Ishikawa (cell line): Measurements from ENCODE around the gene TYRO3.

Source experiments
- RAD21 ChIP-seq: IDR thresholded peaks from 2 replicates; pipeline ENCODE4 v1.6.1; 2012; ENCODE audit warnings: low read depth
- TAF1 ChIP-seq: IDR thresholded peaks from 2 replicates; pipeline ENCODE4 v1.6.1; 2012; ENCODE audit warnings: low read depth, mild to moderate bottlenecking
- TF ChIP-seq, protein P1 (sequence below): IDR thresholded peaks from 2 replicates; pipeline ENCODE4 v1.6.1; 2012
- TF ChIP-seq, protein P2 (sequence below): IDR thresholded peaks from 2 replicates; pipeline ENCODE4 v1.6.1; 2012; ENCODE audit warnings: low read depth, mild to moderate bottlenecking

DNA sequence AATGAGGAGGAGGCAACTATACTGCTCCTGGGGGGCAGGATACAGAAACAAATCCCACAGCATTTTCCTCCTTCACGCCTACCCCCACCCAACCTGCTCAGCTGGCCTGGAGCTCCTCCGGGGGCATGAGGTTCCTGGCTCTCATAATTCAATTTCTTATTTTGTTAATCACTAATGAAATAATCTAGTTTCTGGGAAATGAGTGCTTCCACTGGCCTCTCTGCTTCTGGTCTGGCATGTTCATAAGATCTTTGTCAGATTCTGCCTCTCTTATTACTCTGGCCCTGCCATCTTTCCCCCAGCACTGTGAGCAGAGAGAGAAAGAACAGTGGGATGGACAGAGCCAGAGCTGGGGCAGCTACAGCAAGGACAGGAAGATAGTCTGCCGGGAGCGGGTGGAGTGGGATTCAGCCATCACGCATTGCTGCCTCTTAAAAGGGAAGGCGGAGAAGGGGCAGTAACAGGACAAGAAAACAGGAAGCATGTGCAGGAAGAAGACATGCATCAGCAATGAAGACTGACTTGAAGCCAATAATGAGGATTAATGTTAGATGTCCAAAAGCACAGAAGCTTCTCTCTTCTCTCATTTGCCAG, 28.6 kb upstream of the TYRO3 start:
- TF ChIP-seq TAF1 (no peak), RAD21 (no peak)
- TF ChIP-seq, protein P1, sequence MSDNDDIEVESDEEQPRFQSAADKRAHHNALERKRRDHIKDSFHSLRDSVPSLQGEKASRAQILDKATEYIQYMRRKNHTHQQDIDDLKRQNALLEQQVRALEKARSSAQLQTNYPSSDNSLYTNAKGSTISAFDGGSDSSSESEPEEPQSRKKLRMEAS: no peak
- TF ChIP-seq, protein P2, sequence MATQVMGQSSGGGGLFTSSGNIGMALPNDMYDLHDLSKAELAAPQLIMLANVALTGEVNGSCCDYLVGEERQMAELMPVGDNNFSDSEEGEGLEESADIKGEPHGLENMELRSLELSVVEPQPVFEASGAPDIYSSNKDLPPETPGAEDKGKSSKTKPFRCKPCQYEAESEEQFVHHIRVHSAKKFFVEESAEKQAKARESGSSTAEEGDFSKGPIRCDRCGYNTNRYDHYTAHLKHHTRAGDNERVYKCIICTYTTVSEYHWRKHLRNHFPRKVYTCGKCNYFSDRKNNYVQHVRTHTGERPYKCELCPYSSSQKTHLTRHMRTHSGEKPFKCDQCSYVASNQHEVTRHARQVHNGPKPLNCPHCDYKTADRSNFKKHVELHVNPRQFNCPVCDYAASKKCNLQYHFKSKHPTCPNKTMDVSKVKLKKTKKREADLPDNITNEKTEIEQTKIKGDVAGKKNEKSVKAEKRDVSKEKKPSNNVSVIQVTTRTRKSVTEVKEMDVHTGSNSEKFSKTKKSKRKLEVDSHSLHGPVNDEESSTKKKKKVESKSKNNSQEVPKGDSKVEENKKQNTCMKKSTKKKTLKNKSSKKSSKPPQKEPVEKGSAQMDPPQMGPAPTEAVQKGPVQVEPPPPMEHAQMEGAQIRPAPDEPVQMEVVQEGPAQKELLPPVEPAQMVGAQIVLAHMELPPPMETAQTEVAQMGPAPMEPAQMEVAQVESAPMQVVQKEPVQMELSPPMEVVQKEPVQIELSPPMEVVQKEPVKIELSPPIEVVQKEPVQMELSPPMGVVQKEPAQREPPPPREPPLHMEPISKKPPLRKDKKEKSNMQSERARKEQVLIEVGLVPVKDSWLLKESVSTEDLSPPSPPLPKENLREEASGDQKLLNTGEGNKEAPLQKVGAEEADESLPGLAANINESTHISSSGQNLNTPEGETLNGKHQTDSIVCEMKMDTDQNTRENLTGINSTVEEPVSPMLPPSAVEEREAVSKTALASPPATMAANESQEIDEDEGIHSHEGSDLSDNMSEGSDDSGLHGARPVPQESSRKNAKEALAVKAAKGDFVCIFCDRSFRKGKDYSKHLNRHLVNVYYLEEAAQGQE: no peak
